Fibroblast of lung (primary cell): Measurements from ENCODE around the gene MEIOC. TPM values are rescaled to one million over a fixed set of nuclear protein-coding genes. Genes with fewer than 3 reads are reported as not detected.
"Not testable (repeated sequence)": the region's sequence is repeated elsewhere in the genome, so short reads cannot be mapped to it uniquely, and the experiment has no call there.

Source experiments
- DNase-seq, 2 donors: peaks; one replicate each; pipeline versions ENCODE4 v3.0.0 to v3.0.0-alpha.2; 2010; ENCODE audit warnings: low read depth in 2 of 2
- H2AFZ ChIP-seq: 2 replicates; pipeline ENCODE4 v1.5.1; 2012; ENCODE audit warnings: low read length, control low read depth, inconsistent platforms
- H3K27ac ChIP-seq: 2 replicates; pipeline ENCODE4 v1.5.1; 2011; ENCODE audit warnings: low read length, control low read depth; ENCODE audit not compliant: insufficient read depth
- H3K27me3 ChIP-seq: 2 replicates; pipeline ENCODE4 v1.5.1; 2011; ENCODE audit warnings: mild to moderate bottlenecking, low read length; ENCODE audit not compliant: control insufficient read depth, insufficient read depth
- H3K36me3 ChIP-seq: 2 replicates; pipeline ENCODE4 v1.5.1; 2011; ENCODE audit warnings: low read length; ENCODE audit not compliant: control insufficient read depth, insufficient read depth
- H3K4me1 ChIP-seq: 2 replicates; pipeline ENCODE4 v1.5.1; 2011; ENCODE audit warnings: low read length; ENCODE audit not compliant: control insufficient read depth, insufficient read depth; ENCODE audit errors: extremely low read depth
- H3K4me2 ChIP-seq: 2 replicates; pipeline ENCODE4 v1.5.1; 2011; ENCODE audit warnings: low read length, control low read depth; ENCODE audit not compliant: insufficient read depth; ENCODE audit errors: extremely low read depth
- H3K4me3 ChIP-seq, 4 experiments: fragments of 200-600 bp in 1 of 4; sonication (generic) in 1 of 4; replicated peaks in 1 of 4; 2 replicates each; pipeline ENCODE4 v1.5.1; 2011 to 2016; ENCODE audit warnings: low read length in 4 of 4, low read depth in 3 of 4, mild to moderate bottlenecking in 3 of 4, control low read depth in 2 of 4, inconsistent platforms in 1 of 4, mixed read lengths in 1 of 4; ENCODE audit not compliant: insufficient read depth in 1 of 4; ENCODE audit errors: control extremely low read depth in 1 of 4
- H3K79me2 ChIP-seq: 2 replicates; pipeline ENCODE4 v1.5.1; 2012; ENCODE audit warnings: mild to moderate bottlenecking, low read length, inconsistent platforms; ENCODE audit not compliant: control insufficient read depth, insufficient read depth
- H3K9ac ChIP-seq: 2 replicates; pipeline ENCODE4 v1.5.1; 2011; ENCODE audit warnings: mild to moderate bottlenecking, low read length, control low read depth; ENCODE audit not compliant: insufficient read depth
- H3K9me3 ChIP-seq: 2 replicates; pipeline ENCODE4 v1.5.1; 2012; ENCODE audit warnings: low read depth, low read length; ENCODE audit not compliant: control insufficient read depth, insufficient read depth
- H4K20me1 ChIP-seq: 2 replicates; pipeline ENCODE4 v1.5.1; 2011; ENCODE audit warnings: low read length; ENCODE audit not compliant: control insufficient read depth, insufficient read depth; ENCODE audit errors: extremely low read depth
- EZH2 ChIP-seq: IDR thresholded peaks from 2 replicates; pipeline ENCODE4 v1.5.1; 2012; ENCODE audit warnings: low read length, control low read depth, mild to moderate bottlenecking; ENCODE audit errors: missing control alignments
- polyA plus RNA-seq, 2 donors: library from polyadenylated mRNA; depleted of rRNA in 1 of 2; stranded (reverse) in 1 of 2; unstranded in 1 of 2; fragments of >200 nt; gene quantifications; 2 replicates each; pipeline ENCODE4 v1.2.1, GENCODE V29; 2011 to 2012; ENCODE audit warnings: missing spikeins in 1 of 2
- total RNA-seq: library from RNA; depleted of rRNA; stranded (reverse); fragments of >200 nt; gene quantifications from 2 replicates; pipeline ENCODE4 v1.2.1, GENCODE V29; 2014
- TF ChIP-seq, protein P1 (sequence below), 2 donors: IDR thresholded peaks in 1 of 2; conservative IDR thresholded peaks in 1 of 2; 1 replicate in 1 of 2; 2 replicates in 1 of 2; pipeline ENCODE4 v1.5.1; 2011 to 2012; ENCODE audit warnings: low read length in 2 of 2, control low read depth in 1 of 2, inconsistent platforms in 1 of 2, low read depth in 1 of 2, mild to moderate bottlenecking in 1 of 2

Gene MEIOC
- total and polyA plus RNA-seq, 2 donors (not counting 1 experiment from before 2014, with no cell fraction given): under 0.01 to 0.07 TPM

DNA sequence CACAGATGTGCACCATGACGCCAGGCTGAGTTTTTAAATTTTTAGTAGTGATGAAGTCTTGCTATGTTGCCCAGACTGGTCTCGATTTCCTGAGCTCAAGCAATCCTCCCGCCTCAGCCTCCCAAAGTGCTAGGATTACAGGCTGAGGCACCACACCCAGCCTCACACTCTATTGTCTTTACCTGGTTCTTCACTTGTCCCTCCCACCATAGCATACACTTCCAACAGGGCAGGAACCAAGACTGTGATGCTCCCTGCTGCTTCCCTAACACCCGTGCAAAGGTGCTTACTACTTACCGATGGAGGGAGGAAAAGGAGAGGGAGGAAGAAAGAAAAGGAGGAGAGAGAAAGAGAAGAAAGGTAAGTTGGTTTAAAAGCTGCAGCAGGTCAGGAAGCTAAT lies 41.4 kb upstream of the MEIOC start:
- Histone ChIP-seq H3K9me3 (no peaks in the 10 kb centered on the region), H3K27me3 (no peaks in the 10 kb centered on the region), H3K4me2 (no peak overlapping the region), H3K27ac (no peak overlapping the region), H3K4me3 (no peak overlapping the region), H3K36me3 (no peaks in the 10 kb centered on the region), H3K9ac (no peak overlapping the region), H3K4me1 (no peaks in the 10 kb centered on the region), H4K20me1 (no peaks in the 10 kb centered on the region), H2AFZ (no peak overlapping the region), H3K79me2 (no peaks in the 10 kb centered on the region)
- no peak for TF ChIP-seq EZH2
- TF ChIP-seq, protein P1, sequence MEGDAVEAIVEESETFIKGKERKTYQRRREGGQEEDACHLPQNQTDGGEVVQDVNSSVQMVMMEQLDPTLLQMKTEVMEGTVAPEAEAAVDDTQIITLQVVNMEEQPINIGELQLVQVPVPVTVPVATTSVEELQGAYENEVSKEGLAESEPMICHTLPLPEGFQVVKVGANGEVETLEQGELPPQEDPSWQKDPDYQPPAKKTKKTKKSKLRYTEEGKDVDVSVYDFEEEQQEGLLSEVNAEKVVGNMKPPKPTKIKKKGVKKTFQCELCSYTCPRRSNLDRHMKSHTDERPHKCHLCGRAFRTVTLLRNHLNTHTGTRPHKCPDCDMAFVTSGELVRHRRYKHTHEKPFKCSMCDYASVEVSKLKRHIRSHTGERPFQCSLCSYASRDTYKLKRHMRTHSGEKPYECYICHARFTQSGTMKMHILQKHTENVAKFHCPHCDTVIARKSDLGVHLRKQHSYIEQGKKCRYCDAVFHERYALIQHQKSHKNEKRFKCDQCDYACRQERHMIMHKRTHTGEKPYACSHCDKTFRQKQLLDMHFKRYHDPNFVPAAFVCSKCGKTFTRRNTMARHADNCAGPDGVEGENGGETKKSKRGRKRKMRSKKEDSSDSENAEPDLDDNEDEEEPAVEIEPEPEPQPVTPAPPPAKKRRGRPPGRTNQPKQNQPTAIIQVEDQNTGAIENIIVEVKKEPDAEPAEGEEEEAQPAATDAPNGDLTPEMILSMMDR (conservative IDR thresholded peaks at IDR 0.05 in 1 of 2, IDR thresholded peaks at IDR 0.05 in 1 of 2; ENCODE audit: low read depth in 1 of 2, low read length in 2 of 2): no peak
- no peak for DNase-seq

DNA sequence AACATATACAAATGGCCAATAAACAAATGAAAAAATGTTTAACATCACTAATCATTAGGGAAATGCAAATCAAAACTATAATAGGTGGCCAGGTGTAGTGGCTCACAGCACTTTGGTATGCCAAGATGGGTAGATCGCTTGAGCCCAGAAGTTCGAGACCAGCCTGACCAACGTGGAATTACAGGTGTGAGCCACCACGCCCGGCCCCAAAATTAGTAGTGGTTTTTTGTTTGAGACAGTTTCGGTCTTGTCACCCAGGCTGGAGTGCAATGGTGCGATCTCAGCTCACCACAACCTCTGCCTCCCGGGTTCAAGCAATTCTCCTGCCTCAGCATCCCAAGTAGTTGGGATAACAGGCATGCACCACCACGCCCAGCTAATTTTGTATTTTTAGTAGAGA lies 37.6 kb upstream of the MEIOC start:
- H2AFZ ChIP-seq, H4K20me1 ChIP-seq, H3K4me1 ChIP-seq, H3K9me3 ChIP-seq, H3K36me3 ChIP-seq, H3K79me2 ChIP-seq, H3K9ac ChIP-seq, H3K4me2 ChIP-seq, H3K27me3 ChIP-seq, H3K27ac ChIP-seq, H3K4me3 ChIP-seq, DNase-seq: not testable (repeated sequence)

DNA sequence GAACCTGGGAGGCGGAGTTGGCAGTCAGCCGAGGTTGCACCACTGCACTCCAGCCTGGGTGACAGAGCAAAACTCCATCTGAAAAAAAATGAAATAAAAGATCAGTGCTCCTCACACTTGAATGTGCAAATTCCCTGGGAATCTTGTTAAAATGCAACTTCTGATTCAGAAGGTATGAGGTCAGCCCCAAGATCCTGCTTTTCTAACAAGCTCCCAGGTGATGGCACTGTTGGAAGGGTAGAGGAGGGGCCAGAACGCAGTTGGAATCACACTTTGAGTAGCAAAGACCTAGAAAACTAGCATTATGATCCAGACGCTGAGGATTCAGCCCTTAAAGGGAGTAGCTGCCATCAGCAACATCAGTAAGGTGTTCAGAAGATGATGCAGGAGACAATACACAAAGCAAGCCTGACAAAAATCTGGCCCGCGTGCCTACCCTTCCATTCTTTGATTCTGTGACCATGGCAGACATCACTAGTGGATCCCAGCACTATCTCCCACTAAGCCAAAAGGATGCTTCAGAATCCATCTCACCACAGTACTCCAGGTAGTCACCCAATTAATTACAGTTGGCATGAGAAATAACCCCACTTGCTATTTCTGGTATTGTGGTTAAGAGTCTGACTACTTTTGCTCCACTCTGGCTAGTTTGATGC lies 33.1 kb upstream of the MEIOC start:
- Histone ChIP-seq H4K20me1 (no peaks in the 10 kb centered on the region), H3K4me3 (no peak overlapping the region), H3K4me2 (no peak overlapping the region), H3K4me1 (no peaks in the 10 kb centered on the region), H3K27ac (no peak overlapping the region), H3K36me3 (no peaks in the 10 kb centered on the region), H3K9ac (no peak overlapping the region), H2AFZ (no peak overlapping the region), H3K9me3 (no peaks in the 10 kb centered on the region), H3K27me3 (peaks cover 7% of the 10 kb centered on the region), H3K79me2 (no peaks in the 10 kb centered on the region)
- no peak for TF ChIP-seq EZH2
- TF ChIP-seq, protein P1 (conservative IDR thresholded peaks at IDR 0.05 in 1 of 2, IDR thresholded peaks at IDR 0.05 in 1 of 2; ENCODE audit: low read depth in 1 of 2, low read length in 2 of 2): no peak
- peak in 1 of 2 donors; percentile 67 for DNase-seq
